ENCODE measurements around the gene EPS8. TPM values are rescaled to one million over a fixed set of nuclear protein-coding genes. Genes with fewer than 3 reads are reported as not detected.

EPS8 gene
- total RNA-seq, 1 donor from 2014 or later, result 21.2 TPM

DNA sequence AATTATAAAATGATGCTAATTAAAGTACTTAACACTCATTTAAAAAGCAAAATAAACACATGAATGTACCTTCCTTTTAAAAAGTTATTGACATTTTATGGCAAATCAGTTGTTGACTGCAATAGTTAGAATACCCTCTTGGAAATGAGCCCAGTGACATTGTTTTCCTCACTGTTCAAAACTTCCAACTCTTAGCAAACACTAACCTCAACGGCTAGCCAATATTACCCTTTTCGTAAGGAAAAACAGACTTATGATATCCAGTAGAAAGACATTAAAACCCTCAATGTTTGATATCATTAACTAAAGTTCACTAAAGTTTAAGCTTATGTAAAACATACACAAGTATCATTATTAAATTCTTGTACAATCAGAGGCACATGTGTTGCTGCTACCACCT, 83.6 kb downstream of the EPS8 start:
- no peak for DNase-seq (ENCODE audit: low spot score)
- intact Hi-C loops (cut with DNase I), result loop anchor here (5.0 to 10.0 kb wide), 2 partner anchors 62 to 71 kb away; no protein-coding TSS in a partner anchor

DNA sequence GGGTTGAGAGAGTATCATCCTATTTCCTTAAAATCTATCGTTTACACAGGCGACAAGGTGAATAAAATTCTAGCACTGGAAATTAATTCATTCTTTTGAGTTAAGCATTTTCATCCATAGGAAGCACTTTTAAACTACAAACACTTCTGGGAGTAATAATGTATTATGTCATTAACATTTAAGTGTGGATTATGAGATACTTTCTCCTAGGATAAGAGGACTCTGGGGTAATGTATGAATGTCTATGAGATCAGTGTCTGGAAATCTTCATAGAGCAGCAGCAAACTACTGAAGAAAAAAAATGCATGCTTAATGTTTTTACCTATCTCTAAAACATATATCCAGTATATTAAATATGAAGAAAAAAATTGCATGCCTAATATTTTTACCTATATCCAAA, 86.9 kb downstream of the EPS8 start:
- intact Hi-C loops (cut with DNase I), result loop anchor here (5.0 to 10.0 kb wide), 2 partner anchors 67 to 105 kb away; no protein-coding TSS in a partner anchor
- DNase-seq (ENCODE audit: low spot score), result no peak

DNA sequence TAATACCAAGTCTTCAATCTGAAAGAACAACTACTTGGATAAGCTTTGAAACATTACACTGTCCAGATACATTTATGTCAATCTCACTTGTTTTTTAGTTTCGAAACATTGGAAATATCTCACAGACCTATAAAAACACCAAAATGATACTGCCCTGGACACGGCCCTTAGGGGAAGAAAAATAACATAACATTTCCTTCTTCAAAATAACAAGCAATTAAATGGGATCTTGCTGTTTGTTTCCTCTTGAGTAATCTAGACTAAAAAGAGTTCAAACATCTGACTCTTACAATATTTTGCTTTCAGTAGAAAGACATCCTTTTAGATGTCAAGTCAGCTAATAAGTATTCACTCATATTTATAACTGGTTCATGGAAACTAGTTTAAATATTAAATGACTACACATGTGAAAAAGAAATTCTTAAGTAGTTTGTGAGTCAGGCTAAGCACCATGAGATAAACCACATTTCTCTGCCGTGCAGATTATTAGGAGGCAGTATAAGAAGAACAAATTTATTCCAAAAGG, 87.5 kb downstream of the EPS8 start:
- no peak for DNase-seq (ENCODE audit: low spot score)
- intact Hi-C loops (cut with DNase I), result loop anchor here (5.0 to 10.0 kb wide), 2 partner anchors 67 to 104 kb away; no protein-coding TSS in a partner anchor

- no peak for DNase-seq (ENCODE audit: low spot score)
- intact Hi-C loops (cut with DNase I), result loop anchor here (5.0 to 10.0 kb wide), 2 partner anchors 66 to 104 kb away; no protein-coding TSS in a partner anchor
Observed at GRCh38 chr12:15701206-15701605, 88.0 kb downstream of the EPS8 start.

DNA sequence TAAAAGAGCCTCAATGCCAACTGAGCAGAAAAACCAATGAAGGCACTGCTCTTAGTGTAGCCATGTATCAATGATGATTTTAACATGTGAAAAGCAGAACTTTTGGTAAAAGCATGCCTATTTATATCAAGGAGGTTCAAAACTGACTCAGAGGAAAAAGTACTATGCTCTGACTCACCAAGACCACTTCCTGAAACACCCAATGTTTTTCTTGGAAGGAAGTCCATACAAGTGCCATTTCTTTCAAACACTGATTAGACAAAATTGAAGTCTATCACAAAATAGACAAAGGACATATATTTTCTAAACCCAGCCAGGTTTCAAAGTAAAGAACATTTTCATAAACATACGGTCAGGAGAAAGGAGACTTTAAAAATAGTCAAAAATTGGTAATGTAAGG, 88.6 kb downstream of the EPS8 start:
- intact Hi-C loops (cut with DNase I), result loop anchor here (5.0 to 10.0 kb wide), 2 partner anchors 66 to 103 kb away; no protein-coding TSS in a partner anchor
- DNase-seq (ENCODE audit: low spot score), result no peak

DNA sequence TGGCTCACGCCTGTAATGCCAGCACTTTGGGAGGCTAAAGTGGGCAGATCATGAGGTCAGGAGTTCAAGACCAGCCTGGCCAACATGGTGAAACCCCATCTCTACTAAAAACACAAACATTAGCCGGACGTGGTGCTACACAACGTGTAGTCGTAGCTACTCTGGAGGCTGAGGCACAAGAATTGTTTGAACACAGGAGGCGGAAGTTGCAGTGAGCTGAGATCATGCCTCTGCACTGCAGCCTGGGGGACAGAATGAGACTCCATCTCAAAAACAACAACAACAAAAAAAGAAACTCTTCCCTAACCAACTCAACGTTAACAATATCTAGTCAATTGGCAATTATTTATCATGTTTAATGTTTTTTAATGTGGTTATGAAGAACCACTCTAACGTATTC, 89.3 kb downstream of the EPS8 start:
- intact Hi-C loops (cut with DNase I), result loop anchor here (5.0 to 10.0 kb wide), 3 partner anchors 65 to 103 kb away; partner anchors contain the start of gene EPS8
- no peak for DNase-seq (ENCODE audit: low spot score)

GRCh38 chr12:15698377-15698871, 90.8 kb downstream of the EPS8 start:
- intact Hi-C loops (cut with DNase I), result loop anchor here (5.0 kb wide), 1 partner anchor 89 kb away; the partner anchor contains the start of gene EPS8
- DNase-seq (ENCODE audit: low spot score), result no peak

DNA sequence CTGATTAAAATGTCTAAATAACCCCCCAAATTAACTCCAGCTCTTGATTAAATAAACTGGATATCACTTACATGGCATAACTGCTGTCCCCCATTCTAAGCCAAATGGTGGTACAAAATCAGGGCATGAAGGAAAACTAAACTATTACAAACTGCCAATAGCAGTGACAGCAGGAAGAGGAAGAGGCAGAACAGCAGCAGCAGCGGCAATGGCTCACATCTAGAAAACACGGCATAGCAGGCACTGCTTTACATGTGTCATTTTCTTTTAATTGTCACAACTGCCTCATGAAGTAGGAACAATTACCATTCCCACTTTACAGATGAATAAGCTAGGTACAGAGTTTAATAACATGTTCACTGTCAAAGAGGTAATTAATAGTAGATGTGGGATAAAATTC, 92.0 kb downstream of the EPS8 start:
- intact Hi-C loops (cut with DNase I), result loop anchor here (5.0 kb wide), 1 partner anchor 90 kb away; the partner anchor contains the start of gene EPS8
- DNase-seq (ENCODE audit: low spot score), result no peak

GRCh38 chr12:15693228-15693911, 95.8 kb downstream of the EPS8 start:
- intact Hi-C loops (cut with DNase I), result no loop called here
- no peak for DNase-seq (ENCODE audit: low spot score)

GRCh38 chr12:15691388-15691787, 97.8 kb downstream of the EPS8 start:
- intact Hi-C loops (cut with DNase I), result no loop called here
- no peak for DNase-seq (ENCODE audit: low spot score)

DNA sequence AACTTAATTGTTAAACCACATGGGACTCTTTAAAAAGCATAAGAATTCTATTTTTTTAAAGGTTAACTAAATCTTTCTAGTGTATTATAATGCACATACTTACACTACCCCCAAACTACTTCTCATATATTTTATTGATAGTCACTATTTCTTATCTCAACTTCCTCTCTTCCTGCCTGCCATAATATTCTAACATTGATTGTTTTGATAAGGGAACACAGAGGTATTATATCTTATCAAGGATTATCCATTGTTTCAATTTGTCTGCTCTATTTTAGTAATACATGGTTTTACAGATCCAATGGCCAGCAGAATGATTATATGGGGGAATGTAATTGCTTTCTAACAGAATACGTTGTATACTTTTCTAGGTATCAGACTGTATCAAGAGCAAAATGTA, 98.9 kb downstream of the EPS8 start:
- DNase-seq (ENCODE audit: low spot score), result no peak
- intact Hi-C loops (cut with DNase I), result no loop called here

GRCh38 chr12:15689751-15690191, 99.4 kb downstream of the EPS8 start:
- intact Hi-C loops (cut with DNase I), result no loop called here
- no peak for DNase-seq (ENCODE audit: low spot score)

DNA sequence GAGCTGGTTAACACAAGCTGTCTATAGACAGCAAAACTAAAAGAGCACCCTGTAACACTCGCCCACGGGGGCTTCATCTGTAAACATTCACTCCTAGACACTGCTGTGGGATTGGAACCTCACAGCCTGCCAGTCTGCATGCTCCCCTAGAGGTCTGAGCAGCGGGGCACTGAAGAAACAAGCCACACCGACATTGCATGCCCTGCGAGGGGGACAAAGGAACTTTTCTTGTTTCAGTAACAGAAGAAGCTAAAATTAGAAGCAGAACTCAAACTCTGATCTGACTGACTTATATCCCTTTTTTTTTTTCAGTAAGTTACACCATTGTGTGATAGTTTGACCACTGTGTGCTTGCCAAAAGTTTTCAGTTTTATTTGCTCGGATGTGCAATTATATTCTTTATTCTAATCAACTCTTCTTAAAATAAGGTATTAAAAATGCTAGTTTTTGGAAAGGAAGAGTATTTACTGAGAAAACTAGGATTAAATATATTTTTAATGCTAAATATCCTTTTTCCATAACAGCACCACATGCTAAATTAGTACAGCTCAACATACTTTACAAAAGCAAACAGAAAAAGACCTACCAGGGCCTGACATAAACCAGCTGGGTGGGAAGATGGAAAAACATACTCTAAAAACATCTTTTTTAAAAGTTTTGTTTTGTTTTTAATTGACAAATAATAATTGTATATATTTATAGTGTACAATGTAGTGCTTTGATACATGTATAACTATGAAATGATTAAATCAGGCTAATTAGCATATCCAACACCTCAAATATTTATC, 100.2 kb downstream of the EPS8 start:
- no peak for DNase-seq (ENCODE audit: low spot score)
- intact Hi-C loops (cut with DNase I), result no loop called here

DNA sequence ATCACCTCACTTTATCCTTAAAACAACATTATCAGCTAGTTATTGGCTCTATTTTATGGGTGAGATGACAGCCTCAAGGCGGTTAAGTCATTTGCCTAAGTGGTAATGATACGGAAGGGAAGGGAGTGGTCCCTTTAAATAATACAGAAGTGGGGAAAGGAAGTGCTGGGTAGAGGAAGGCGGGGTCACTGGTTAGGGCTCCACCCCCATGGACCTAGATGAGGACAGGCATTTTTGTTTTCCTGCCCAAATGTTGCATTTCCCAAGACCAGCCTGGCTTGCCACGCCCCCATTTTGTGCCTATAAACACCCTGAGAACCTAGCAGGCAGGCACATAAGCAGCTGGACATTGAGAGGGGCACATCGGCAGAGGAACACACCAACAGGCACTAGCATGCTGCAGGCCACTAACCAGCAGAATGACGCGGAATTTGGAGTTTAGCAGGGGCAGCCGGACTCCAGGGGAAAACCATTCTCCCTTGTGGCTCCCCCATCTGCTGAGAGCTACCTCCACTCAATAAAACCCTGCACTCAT, 100.9 kb downstream of the EPS8 start:
- DNase-seq (ENCODE audit: low spot score), result no peak
- intact Hi-C loops (cut with DNase I), result no loop called here

GRCh38 chr12:15687583-15687982, 101.6 kb downstream of the EPS8 start:
- intact Hi-C loops (cut with DNase I), result no loop called here
- DNase-seq (ENCODE audit: low spot score), result no peak

- intact Hi-C loops (cut with DNase I), result no loop called here
- DNase-seq (ENCODE audit: low spot score), result no peak
Observed at GRCh38 chr12:15684896-15685658, 104.1 kb downstream of the EPS8 start.

- intact Hi-C loops (cut with DNase I), result no loop called here
- DNase-seq (ENCODE audit: low spot score), result no peak
Observed at GRCh38 chr12:15682826-15683225, 106.4 kb downstream of the EPS8 start.

GRCh38 chr12:15679151-15679550, 110.0 kb downstream of the EPS8 start:
- DNase-seq (ENCODE audit: low spot score), result no peak
- intact Hi-C loops (cut with DNase I), result no loop called here

GRCh38 chr12:15677726-15678201, 111.4 kb downstream of the EPS8 start:
- intact Hi-C loops (cut with DNase I), result no loop called here
- DNase-seq (ENCODE audit: low spot score), result no peak

Data from cardiac septum (tissue), 1 donor.